PC-3 (cell line): ENCODE measurements around the gene GPR63.

Source experiments
- CTCF ChIP-seq: fragments of 300-600 bp; sonication (generic); conservative IDR thresholded peaks from 2 replicates; pipeline ENCODE4 v1.5.1; 2017; ENCODE audit warnings: antibody characterized with exemption, low read depth, mild to moderate bottlenecking, low read length
- EZH2 ChIP-seq: fragments of 300-600 bp; sonication (generic); IDR thresholded peaks from one replicate; pipeline ENCODE4 v1.6.1; 2017; ENCODE audit warnings: antibody characterized with exemption, mild to moderate bottlenecking, low read length; ENCODE audit not compliant: unreplicated experiment
- EZH2phosphoT487 ChIP-seq: fragments of 300-600 bp; sonication (generic); IDR thresholded peaks from 2 replicates; pipeline ENCODE4 v1.6.1; 2018; ENCODE audit warnings: mild to moderate bottlenecking, antibody characterized with exemption, low read length, borderline replicate concordance

GRCh38 chr6:96878143-96878542, 40.9 kb upstream of the GPR63 start:
- TF ChIP-seq CTCF: no peak
- no peak for TF ChIP-seq EZH2
- no peak for TF ChIP-seq EZH2phosphoT487
